Loucy (cell line): ENCODE results near the gene MPV17.

ENCODE experiments used
- H2AFZ ChIP-seq: fragments of 200-600 bp; sonication (generic); 2 replicates; pipeline ENCODE4 v1.6.0; 2016; ENCODE audit warnings: antibody characterized with exemption, mild to moderate bottlenecking, low read length, moderate library complexity
- H3F3A ChIP-seq: fragments of 200-600 bp; 2 replicates; pipeline ENCODE4 v1.6.0; 2016; ENCODE audit warnings: antibody characterized with exemption, low read depth, mild to moderate bottlenecking
- H3K27me3 ChIP-seq: fragments of 200-600 bp; sonication (generic); 2 replicates; pipeline ENCODE4 v1.6.1; 2014; ENCODE audit warnings: low read length, mild to moderate bottlenecking; ENCODE audit not compliant: insufficient read depth, poor library complexity, severe bottlenecking
- H3K36me3 ChIP-seq: fragments of 200-600 bp; sonication (generic); 2 replicates; pipeline ENCODE4 v1.6.1; 2016; ENCODE audit warnings: low read length; ENCODE audit not compliant: insufficient read depth
- H3K4me1 ChIP-seq: fragments of 200-600 bp; sonication (generic); 2 replicates; pipeline ENCODE4 v1.5.1; 2014; ENCODE audit warnings: low read length, mild to moderate bottlenecking; ENCODE audit not compliant: insufficient read depth, poor library complexity, severe bottlenecking
- H3K4me2 ChIP-seq: fragments of 200-600 bp; sonication (generic); 2 replicates; pipeline ENCODE4 v1.6.0; 2014; ENCODE audit warnings: antibody characterized with exemption, low read length, low read depth, mild to moderate bottlenecking; ENCODE audit not compliant: poor library complexity, severe bottlenecking
- H3K4me3 ChIP-seq: fragments of 200-600 bp; sonication (generic); 2 replicates; pipeline ENCODE4 v1.5.1; 2014; ENCODE audit warnings: low read length, mild to moderate bottlenecking, mixed read lengths; ENCODE audit not compliant: poor library complexity, severe bottlenecking
- H3K79me2 ChIP-seq: fragments of 200-600 bp; sonication (generic); 2 replicates; pipeline ENCODE4 v1.6.1; 2014; ENCODE audit warnings: low read length; ENCODE audit not compliant: insufficient read depth
- H3K9ac ChIP-seq: fragments of 200-600 bp; sonication (generic); 2 replicates; pipeline ENCODE4 v1.6.0; 2014; ENCODE audit warnings: mild to moderate bottlenecking, low read depth, low read length, moderate library complexity; ENCODE audit not compliant: poor library complexity, severe bottlenecking
- H3K9me2 ChIP-seq: fragments of 200-600 bp; sonication (generic); replicated peaks from 2 replicates; pipeline ENCODE4 v1.6.1; 2016; ENCODE audit warnings: low read depth, low read length, mixed read lengths
- H3K9me3 ChIP-seq: fragments of 200-600 bp; sonication (generic); 2 replicates; pipeline ENCODE4 v1.6.1; 2014; ENCODE audit warnings: mild to moderate bottlenecking, antibody characterized with exemption, low read length, low read depth; ENCODE audit not compliant: insufficient read depth
- H4K20me1 ChIP-seq: fragments of 200-600 bp; sonication (generic); 2 replicates; pipeline ENCODE4 v1.6.0; 2014; ENCODE audit warnings: antibody characterized with exemption, low read length, mild to moderate bottlenecking; ENCODE audit not compliant: insufficient read depth, poor library complexity, severe bottlenecking
- EZH2phosphoT487 ChIP-seq: fragments of 200-600 bp; IDR thresholded peaks from 2 replicates; pipeline ENCODE4 v1.6.1; 2018; ENCODE audit warnings: antibody characterized with exemption, mild to moderate bottlenecking, moderate library complexity, borderline replicate concordance
- TF ChIP-seq, protein P1 (sequence below): fragments of 200-600 bp; sonication (generic); conservative IDR thresholded peaks from 2 replicates; pipeline ENCODE4 v1.5.1; 2014; ENCODE audit warnings: mild to moderate bottlenecking, antibody characterized with exemption, low read length

MPV17 gene

GRCh38 chr2:27297195-27297594, 25.7 kb downstream of the MPV17 start:
- H3K27me3 ChIP-seq, result no peaks in the 10 kb centered on the region
- no peaks in the 10 kb centered on the region for H3K9me3 ChIP-seq
- H3K36me3 ChIP-seq, result no peaks in the 10 kb centered on the region
- no peaks in the 10 kb centered on the region for H3K4me1 ChIP-seq
- no peaks in the 10 kb centered on the region for H3F3A ChIP-seq
- no peak overlapping the region for H3K4me2 ChIP-seq
- no peaks in the 10 kb centered on the region for H3K79me2 ChIP-seq
- H4K20me1 ChIP-seq, result no peaks in the 10 kb centered on the region
- TF ChIP-seq, protein P1, sequence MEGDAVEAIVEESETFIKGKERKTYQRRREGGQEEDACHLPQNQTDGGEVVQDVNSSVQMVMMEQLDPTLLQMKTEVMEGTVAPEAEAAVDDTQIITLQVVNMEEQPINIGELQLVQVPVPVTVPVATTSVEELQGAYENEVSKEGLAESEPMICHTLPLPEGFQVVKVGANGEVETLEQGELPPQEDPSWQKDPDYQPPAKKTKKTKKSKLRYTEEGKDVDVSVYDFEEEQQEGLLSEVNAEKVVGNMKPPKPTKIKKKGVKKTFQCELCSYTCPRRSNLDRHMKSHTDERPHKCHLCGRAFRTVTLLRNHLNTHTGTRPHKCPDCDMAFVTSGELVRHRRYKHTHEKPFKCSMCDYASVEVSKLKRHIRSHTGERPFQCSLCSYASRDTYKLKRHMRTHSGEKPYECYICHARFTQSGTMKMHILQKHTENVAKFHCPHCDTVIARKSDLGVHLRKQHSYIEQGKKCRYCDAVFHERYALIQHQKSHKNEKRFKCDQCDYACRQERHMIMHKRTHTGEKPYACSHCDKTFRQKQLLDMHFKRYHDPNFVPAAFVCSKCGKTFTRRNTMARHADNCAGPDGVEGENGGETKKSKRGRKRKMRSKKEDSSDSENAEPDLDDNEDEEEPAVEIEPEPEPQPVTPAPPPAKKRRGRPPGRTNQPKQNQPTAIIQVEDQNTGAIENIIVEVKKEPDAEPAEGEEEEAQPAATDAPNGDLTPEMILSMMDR, result no peak
- TF ChIP-seq EZH2phosphoT487, result no peak
- H3K9ac ChIP-seq, result no peak overlapping the region
- no peaks in the 10 kb centered on the region for H3K9me2 ChIP-seq
- no peak overlapping the region for H2AFZ ChIP-seq
- H3K4me3 ChIP-seq, result no peak overlapping the region

DNA sequence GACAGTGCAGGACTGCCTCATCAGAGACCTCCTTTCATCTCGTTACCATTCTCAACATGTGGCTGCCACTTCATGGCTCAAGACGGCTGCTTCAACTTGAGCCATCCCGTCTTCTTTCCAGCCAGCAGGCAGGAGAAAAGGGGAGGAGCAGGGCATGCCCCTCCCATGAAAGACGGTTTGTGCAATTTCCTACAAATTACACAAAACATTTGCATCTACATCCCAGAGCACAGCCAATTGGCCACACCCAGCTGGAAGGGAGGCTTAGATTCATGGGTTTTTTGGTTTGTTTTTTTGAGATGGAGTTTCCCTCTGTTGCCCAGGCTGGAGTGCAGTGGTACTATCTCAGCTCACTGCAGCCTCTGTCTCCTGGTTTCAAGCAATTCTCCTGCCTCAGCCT, 26.4 kb downstream of the MPV17 start:
- H3K4me2 ChIP-seq, result no peak overlapping the region
- no peaks in the 10 kb centered on the region for H3K79me2 ChIP-seq
- no peaks in the 10 kb centered on the region for H4K20me1 ChIP-seq
- H3K4me1 ChIP-seq, result no peaks in the 10 kb centered on the region
- H3K9me3 ChIP-seq, result no peaks in the 10 kb centered on the region
- H3K4me3 ChIP-seq, result no peak overlapping the region
- H3K27me3 ChIP-seq, result no peaks in the 10 kb centered on the region
- no peaks in the 10 kb centered on the region for H3F3A ChIP-seq
- TF ChIP-seq, protein P1, result no peak
- TF ChIP-seq EZH2phosphoT487, result no peak
- H2AFZ ChIP-seq, result no peak overlapping the region
- H3K9ac ChIP-seq, result no peak overlapping the region
- no peaks in the 10 kb centered on the region for H3K9me2 ChIP-seq
- H3K36me3 ChIP-seq, result no peaks in the 10 kb centered on the region

DNA sequence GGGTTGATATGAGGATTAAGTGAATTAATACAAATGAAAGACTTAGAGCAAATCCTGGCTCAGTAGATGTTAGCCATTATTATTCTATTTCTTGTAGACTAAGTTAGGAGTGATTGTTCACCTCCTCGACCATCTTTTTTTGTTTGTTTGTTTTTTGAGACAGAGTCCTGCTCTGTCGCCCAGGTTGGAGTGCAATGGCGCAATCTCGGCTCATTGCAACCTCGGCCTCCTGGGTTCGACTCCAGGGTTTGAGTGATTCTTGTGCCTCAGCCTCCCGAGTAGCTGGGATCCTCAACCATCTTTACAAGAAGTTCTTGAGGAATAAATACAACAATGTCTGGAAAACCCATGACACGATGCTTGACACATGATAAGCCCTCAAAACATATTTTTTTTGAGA, 28.0 kb downstream of the MPV17 start:
- H3K9ac ChIP-seq, result no peak overlapping the region
- H3K9me3 ChIP-seq, result no peaks in the 10 kb centered on the region
- no peaks in the 10 kb centered on the region for H3K27me3 ChIP-seq
- no peak overlapping the region for H3K4me3 ChIP-seq
- no peak for TF ChIP-seq EZH2phosphoT487
- TF ChIP-seq, protein P1, result no peak
- H3K4me2 ChIP-seq, result no peak overlapping the region
- H4K20me1 ChIP-seq, result no peaks in the 10 kb centered on the region
- no peaks in the 10 kb centered on the region for H3K9me2 ChIP-seq
- H3K79me2 ChIP-seq, result no peaks in the 10 kb centered on the region
- no peaks in the 10 kb centered on the region for H3K36me3 ChIP-seq
- H3F3A ChIP-seq, result no peaks in the 10 kb centered on the region
- no peak overlapping the region for H2AFZ ChIP-seq
- H3K4me1 ChIP-seq, result no peaks in the 10 kb centered on the region
